Body of pancreas (tissue), 4 donors: ENCODE data around the gene GLT6D1. TPM values are rescaled to one million over a fixed set of nuclear protein-coding genes. Genes with fewer than 3 reads are reported as not detected.
"Not testable (repeated sequence)": the region's sequence is repeated elsewhere in the genome, so short reads cannot be mapped to it uniquely, and the experiment has no call there.

Experiments used
- ATAC-seq: fragments of 150-250 bp; one replicate; pipeline ENCODE4 v1.9.1; 2016
- DNase-seq, 4 donors: peaks; one replicate each; pipeline ENCODE4 v3.0.0-alpha.2; 2019
- H3K27ac ChIP-seq, 4 donors: fragments of 200-600 bp; sonication (generic); 1 replicate in 3 of 4; 2 replicates in 1 of 4; pipeline versions ENCODE4 v1.5.1 to v1.6.1; 2016 to 2019; ENCODE audit warnings: mild to moderate bottlenecking in 1 of 4, mixed read lengths in 1 of 4, moderate library complexity in 1 of 4
- H3K27me3 ChIP-seq, 2 donors: fragments of 200-600 bp; sonication (generic); one replicate each; pipeline ENCODE4 v1.6.0; 2016; ENCODE audit warnings: mild to moderate bottlenecking in 1 of 2
- H3K36me3 ChIP-seq, 2 donors: fragments of 200-600 bp; sonication (generic); replicated peaks in 1 of 2; 2 replicates each; pipeline ENCODE4 v1.5.1; 2016; ENCODE audit warnings: low read depth in 2 of 2; ENCODE audit not compliant: insufficient read depth in 1 of 2
- H3K4me1 ChIP-seq: fragments of 200-600 bp; sonication (generic); one replicate; pipeline ENCODE4 v1.6.0; 2016
- H3K4me3 ChIP-seq, 2 donors: fragments of 200-600 bp; sonication (generic); 1 replicate in 1 of 2; 2 replicates in 1 of 2; pipeline ENCODE4 v1.5.1; 2016 to 2019
- H3K9me3 ChIP-seq, 3 donors: fragments of 200-600 bp; sonication (generic); 1 replicate in 2 of 3; 2 replicates in 1 of 3; pipeline ENCODE4 v1.5.1; 2016
- CTCF ChIP-seq, 7 experiments: fragments of 450-650 bp in 4 of 7; fragments of 200-600 bp in 3 of 7; sonication (generic) in 3 of 7; IDR thresholded peaks; one replicate each; pipeline ENCODE4 v1.5.1; 2016 to 2019; ENCODE audit warnings: antibody characterized with exemption in 7 of 7
- POLR2A ChIP-seq, 3 donors: fragments of 450-650 bp; IDR thresholded peaks; one replicate each; pipeline ENCODE4 v1.6.1; 2016; ENCODE audit warnings: antibody characterized with exemption in 3 of 3, mild to moderate bottlenecking in 2 of 3
- WGBS, 2 donors: methylation state at CpG; one replicate each; pipeline ENCODE4 v1.1.5; 2017; 5-methylcytosine and 5-hydroxymethylcytosine counted together
- intact Hi-C: fragments of 100-400 bp; cut with DNase I; formaldehyde crosslinking; loops from one replicate; pipeline ENCODE4 v1.15.1; 2023
- total RNA-seq, 2 donors: library from RNA; depleted of rRNA; stranded (reverse); fragments of >200 nt; gene quantifications; one replicate each; pipeline ENCODE4 v1.1.0, GENCODE V29; 2016

The GLT6D1 gene
- total RNA-seq, 2 donors from 2014 or later, result not detected

DNA sequence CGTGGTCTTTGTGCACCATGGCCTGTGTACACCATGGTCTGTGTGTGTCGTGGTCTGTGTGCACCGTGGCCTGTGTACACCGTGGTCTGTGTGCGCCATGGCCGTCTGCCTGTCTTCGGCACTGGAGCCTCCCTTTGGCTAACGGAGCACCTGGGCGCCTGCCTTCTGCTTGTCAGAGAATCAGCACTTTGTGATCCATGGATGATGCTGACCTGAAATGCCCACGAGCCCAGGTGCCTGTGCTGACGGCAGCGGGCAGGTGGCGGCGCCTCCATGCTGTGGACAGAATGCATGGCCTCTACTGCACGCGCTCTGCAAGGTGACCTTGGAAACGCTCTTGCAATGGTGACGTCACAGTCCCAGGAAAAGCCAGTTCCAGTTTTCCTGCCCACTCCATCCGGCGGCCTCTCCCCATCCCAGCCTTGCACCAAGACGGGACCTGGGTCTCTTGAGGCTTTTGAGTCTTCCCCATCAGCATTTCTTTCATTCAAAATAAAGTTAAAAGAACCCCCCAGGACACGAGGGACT, 38.4 kb upstream of the GLT6D1 start:
- intact Hi-C loops, result no loop called here
- TF ChIP-seq POLR2A (IDR thresholded peaks at IDR 0.05), result no peak
- no peaks in the 10 kb centered on the region for H3K36me3 ChIP-seq
- DNase-seq, result no peak
- no peak overlapping the region for H3K27ac ChIP-seq
- ATAC-seq, result no peak
- 49 to 61% methylated on average over 10 to 22 of the region's 22 CpGs for WGBS, 2 donors
- H3K27me3 ChIP-seq, result peaks cover 0 to 5% of the 10 kb centered on the region in 2 donors
- H3K9me3 ChIP-seq, result no peaks in the 10 kb centered on the region
- H3K4me3 ChIP-seq, result no peak overlapping the region
- no peaks in the 10 kb centered on the region for H3K4me1 ChIP-seq

GRCh38 chr9:135676891-135677290, 37.6 kb upstream of the GLT6D1 start:
- no peak for DNase-seq
- no peak for ATAC-seq
- WGBS, 2 donors, result 65 to 67% methylated on average over 13 of the region's 13 CpGs
- no peak for TF ChIP-seq CTCF (IDR thresholded peaks at IDR 0.05)
- Histone ChIP-seq H3K4me1 (no peaks in the 10 kb centered on the region), H3K27ac (no peak overlapping the region), H3K9me3 (no peaks in the 10 kb centered on the region), H3K4me3 (no peak overlapping the region), H3K36me3 (no peaks in the 10 kb centered on the region), H3K27me3 (peaks cover 0 to under 1% of the 10 kb centered on the region in 2 donors)
- intact Hi-C loops, result no loop called here

DNA sequence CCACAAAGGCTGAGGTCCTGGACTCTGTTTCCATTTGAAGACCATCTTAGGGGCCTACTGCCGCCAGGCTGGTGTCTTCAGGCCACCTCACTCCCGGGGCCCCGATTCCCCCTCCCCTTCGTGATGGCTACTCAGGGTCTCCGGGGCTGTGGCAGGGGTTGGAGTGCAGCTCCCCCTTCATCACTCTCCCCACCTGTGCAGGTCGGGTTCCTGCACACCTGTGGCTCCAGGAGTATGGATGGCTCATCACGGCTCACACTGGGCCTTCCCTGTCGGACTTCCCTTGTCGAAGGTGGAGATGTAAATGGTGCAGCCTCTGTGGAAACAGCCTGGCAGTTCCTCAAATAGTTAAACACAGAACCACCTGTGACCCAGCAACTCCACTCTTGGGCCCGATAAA, 35.6 kb upstream of the GLT6D1 start:
- DNase-seq, result no peak
- H3K9me3 ChIP-seq, result no peaks in the 10 kb centered on the region
- no peaks in the 10 kb centered on the region for H3K4me1 ChIP-seq
- H3K27ac ChIP-seq, result no peak overlapping the region
- no peak for ATAC-seq
- H3K27me3 ChIP-seq, result no peaks in the 10 kb centered on the region
- no peaks in the 10 kb centered on the region for H3K36me3 ChIP-seq
- TF ChIP-seq CTCF (IDR thresholded peaks at IDR 0.05) (no peak), POLR2A (IDR thresholded peaks at IDR 0.05) (no peak)
- H3K4me3 ChIP-seq, result no peak overlapping the region
- WGBS, 2 donors, result 61 to 68% methylated on average over 10 of the region's 10 CpGs
- intact Hi-C loops, result no loop called here

DNA sequence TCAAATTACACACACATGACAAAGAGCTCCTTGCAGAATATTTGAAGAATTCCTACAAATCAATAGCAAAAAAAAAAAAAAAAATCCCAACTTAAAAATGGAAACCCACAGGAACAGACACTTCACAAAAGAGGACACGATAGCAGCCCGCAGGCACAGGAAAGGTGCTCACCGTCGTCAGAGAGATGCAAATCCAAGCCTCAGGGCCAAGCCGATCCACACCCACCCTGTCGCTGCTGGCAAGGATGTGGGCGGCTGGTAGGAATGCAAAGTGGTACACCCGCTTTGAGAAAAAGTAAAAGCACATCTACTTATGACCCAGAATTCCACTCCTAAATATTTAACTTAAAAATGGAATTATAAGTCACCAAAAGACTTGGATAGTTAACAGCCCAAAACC, 34.6 kb upstream of the GLT6D1 start:
- ATAC-seq (no peak), DNase-seq (no peak)
- Histone ChIP-seq H3K27me3 (no peaks in the 10 kb centered on the region), H3K9me3 (peaks cover 0 to 5% (median 0%) of the 10 kb centered on the region in 3 donors), H3K27ac (no peak overlapping the region), H3K36me3 (no peaks in the 10 kb centered on the region), H3K4me1 (no peaks in the 10 kb centered on the region), H3K4me3 (no peak overlapping the region)
- no peak for TF ChIP-seq POLR2A (IDR thresholded peaks at IDR 0.05)
- TF ChIP-seq CTCF (IDR thresholded peaks at IDR 0.05), result no peak
- 68 to 77% methylated on average over 8 of the region's 8 CpGs for WGBS, 2 donors
- intact Hi-C loops, result no loop called here

DNA sequence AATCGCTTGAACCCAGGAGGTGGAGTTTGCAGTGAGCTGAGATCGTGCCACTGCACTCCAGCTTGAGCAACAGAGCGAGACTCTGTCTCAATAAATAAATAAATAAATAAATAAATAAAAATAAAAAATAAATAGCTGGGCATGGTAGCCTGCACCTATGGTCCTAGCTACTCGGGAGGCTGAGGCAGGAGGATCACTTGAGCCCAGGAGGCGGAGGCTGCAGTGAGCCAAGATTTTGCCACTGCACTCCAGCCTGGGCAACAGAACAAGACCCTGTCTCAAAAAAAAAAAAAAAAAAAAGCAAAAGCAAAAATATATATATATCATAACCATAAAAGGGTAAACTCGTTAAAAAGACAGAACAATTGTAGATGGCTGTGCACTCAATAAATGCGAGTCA, 33.4 kb upstream of the GLT6D1 start:
- H3K36me3 ChIP-seq, intact Hi-C loops, H3K27ac ChIP-seq, ATAC-seq, H3K4me1 ChIP-seq, H3K4me3 ChIP-seq, H3K27me3 ChIP-seq, DNase-seq: not testable (repeated sequence)
- H3K9me3 ChIP-seq, result peaks cover 0 to 12% (median 0%) of the 10 kb centered on the region in 3 donors
- WGBS, 2 donors, result 67 to 78% methylated on average over 7 of the region's 7 CpGs

- TF ChIP-seq CTCF (IDR thresholded peaks at IDR 0.05) (no peak), POLR2A (IDR thresholded peaks at IDR 0.05) (no peak)
- intact Hi-C loops, result no loop called here
- Histone ChIP-seq H3K4me1 (no peaks in the 10 kb centered on the region), H3K4me3 (no peak overlapping the region), H3K27me3 (no peaks in the 10 kb centered on the region), H3K9me3 (peaks cover 0 to 12% (median 0%) of the 10 kb centered on the region in 3 donors), H3K27ac (no peak overlapping the region), H3K36me3 (no peaks in the 10 kb centered on the region)
- no peak for DNase-seq
- 20 to 45% methylated on average over 1 to 17 of the region's 17 CpGs for WGBS, 2 donors
- no peak for ATAC-seq
These were observed 32.3 kb upstream of the GLT6D1 start for GRCh38 chr9:135671591-135672041.
